HEK293 (cell line): ENCODE measurements around the gene KCNRG.

Experiments used
- CTCF ChIA-PET: fragments of 350-600 bp; formaldehyde crosslinking; extraction: SDS; loops from one replicate; lab custom pipeline; 2021; ENCODE audit warnings: antibody characterized with exemption; lab: Yijun Ruan, JAX
- POLR2A ChIA-PET: fragments of 300-600 bp; formaldehyde crosslinking; extraction: SDS; loops from one replicate; lab custom pipeline; 2020; ENCODE audit warnings: antibody characterized with exemption, inconsistent platforms; lab: Yijun Ruan, JAX
- H3K27ac ChIP-seq: fragments of 200-500 bp; sonication (Bioruptor generic); 2 replicates; pipeline ENCODE4 v1.5.1; 2014; ENCODE audit warnings: low read depth, low read length, control low read depth, inconsistent platforms; ENCODE audit errors: extremely low read depth
- H3K36me3 ChIP-seq, 2 experiments: fragments of 200-500 bp in 1 of 2; sonication (Bioruptor generic) in 1 of 2; 1 replicate in 1 of 2; 2 replicates in 1 of 2; pipeline ENCODE4 v1.5.1; 2014 to 2017; ENCODE audit warnings: inconsistent platforms in 2 of 2, low read length in 2 of 2; ENCODE audit not compliant: control insufficient read depth in 2 of 2, insufficient read depth in 1 of 2
- H3K4me1 ChIP-seq: fragments of 200-500 bp; sonication (Bioruptor generic); 2 replicates; pipeline ENCODE4 v1.5.1; 2014; ENCODE audit warnings: mild to moderate bottlenecking, low read length, inconsistent platforms; ENCODE audit not compliant: control insufficient read depth, insufficient read depth
- H3K4me3 ChIP-seq: 2 replicates; pipeline ENCODE4 v1.5.1; 2011; ENCODE audit warnings: low read depth, mild to moderate bottlenecking, control low read depth, low read length, moderate library complexity
- H3K9me3 ChIP-seq: fragments of 200-500 bp; sonication (Bioruptor generic); 2 replicates; pipeline ENCODE4 v1.5.1; 2014; ENCODE audit warnings: low read depth, low read length, inconsistent platforms; ENCODE audit not compliant: control insufficient read depth, insufficient read depth
- BCL11A ChIP-seq: fragments of 450-650 bp; formaldehyde crosslinking; IDR thresholded peaks from 2 replicates; pipeline ENCODE4 v1.5.1; 2016; ENCODE audit warnings: low read depth, missing biosample characterization, missing genetic modification characterization
- GFI1B ChIP-seq: fragments of 450-650 bp; formaldehyde crosslinking; IDR thresholded peaks from 2 replicates; pipeline ENCODE4 v1.5.1; 2016; ENCODE audit warnings: missing biosample characterization, missing genetic modification characterization
- GLIS2 ChIP-seq: fragments of 450-650 bp; formaldehyde crosslinking; IDR thresholded peaks from 2 replicates; pipeline ENCODE4 v1.5.1; 2016; ENCODE audit warnings: missing biosample characterization, missing genetic modification characterization
- PRDM1 ChIP-seq: fragments of 450-650 bp; formaldehyde crosslinking; IDR thresholded peaks from 2 replicates; pipeline ENCODE4; 2016; ENCODE audit warnings: missing biosample characterization, missing genetic modification characterization
- REPIN1 ChIP-seq: fragments of 450-650 bp; formaldehyde crosslinking; IDR thresholded peaks from 2 replicates; pipeline ENCODE4 v1.5.1; 2017; ENCODE audit warnings: missing biosample characterization, missing genetic modification characterization, low read depth
- SALL2 ChIP-seq: fragments of 450-650 bp; formaldehyde crosslinking; IDR thresholded peaks from 2 replicates; pipeline ENCODE4 v1.5.0; 2017; ENCODE audit warnings: missing biosample characterization, mild to moderate bottlenecking, missing genetic modification characterization, borderline replicate concordance
- ZBTB6 ChIP-seq: fragments of 450-650 bp; formaldehyde crosslinking; IDR thresholded peaks from 2 replicates; pipeline ENCODE4 v1.5.1; 2017; ENCODE audit warnings: missing biosample characterization, missing genetic modification characterization
- ZFHX2 ChIP-seq: fragments of 450-650 bp; formaldehyde crosslinking; conservative IDR thresholded peaks from 2 replicates; pipeline ENCODE4 v1.5.1; 2016; ENCODE audit warnings: missing biosample characterization, missing genetic modification characterization
- ZNF16 ChIP-seq: fragments of 450-650 bp; formaldehyde crosslinking; IDR thresholded peaks from 2 replicates; pipeline ENCODE4 v1.5.1; 2016; ENCODE audit warnings: low read depth, missing biosample characterization, missing genetic modification characterization
- ZNF211 ChIP-seq: fragments of 450-650 bp; formaldehyde crosslinking; IDR thresholded peaks from 2 replicates; pipeline ENCODE4 v1.5.1; 2016; ENCODE audit warnings: low read depth, missing biosample characterization, missing genetic modification characterization
- ZNF221 ChIP-seq: fragments of 450-650 bp; formaldehyde crosslinking; IDR thresholded peaks from 2 replicates; pipeline ENCODE4 v1.5.1; 2017; ENCODE audit warnings: missing biosample characterization, missing genetic modification characterization, borderline replicate concordance
- ZNF266 ChIP-seq: fragments of 450-650 bp; formaldehyde crosslinking; IDR thresholded peaks from 2 replicates; pipeline ENCODE4 v1.5.1; 2016; ENCODE audit warnings: missing biosample characterization, missing genetic modification characterization, low read depth
- ZNF514 ChIP-seq: fragments of 450-650 bp; formaldehyde crosslinking; IDR thresholded peaks from 2 replicates; pipeline ENCODE4 v1.5.1; 2016; ENCODE audit warnings: missing biosample characterization, missing genetic modification characterization
- ZNF521 ChIP-seq: fragments of 450-650 bp; formaldehyde crosslinking; IDR thresholded peaks from 2 replicates; pipeline ENCODE4 v1.5.1; 2017; ENCODE audit warnings: missing biosample characterization, mild to moderate bottlenecking, missing genetic modification characterization
- ZNF544 ChIP-seq: fragments of 450-650 bp; formaldehyde crosslinking; IDR thresholded peaks from 2 replicates; pipeline ENCODE4 v1.5.0; 2017; ENCODE audit warnings: missing biosample characterization, missing genetic modification characterization
- ZNF548 ChIP-seq: fragments of 450-650 bp; formaldehyde crosslinking; IDR thresholded peaks from 2 replicates; pipeline ENCODE4 v1.5.1; 2016; ENCODE audit warnings: missing biosample characterization, missing genetic modification characterization
- ZNF555 ChIP-seq: fragments of 450-650 bp; formaldehyde crosslinking; conservative IDR thresholded peaks from 2 replicates; pipeline ENCODE4 v1.5.1; 2017; ENCODE audit warnings: missing biosample characterization, mild to moderate bottlenecking, missing genetic modification characterization, inconsistent platforms
- ZNF596 ChIP-seq: fragments of 450-650 bp; IDR thresholded peaks from 2 replicates; pipeline ENCODE4 v1.5.0; 2018; ENCODE audit warnings: missing biosample characterization, mild to moderate bottlenecking, missing genetic modification characterization, moderate library complexity
- ZNF658 ChIP-seq: fragments of 450-650 bp; formaldehyde crosslinking; IDR thresholded peaks from 2 replicates; pipeline ENCODE4; 2016; ENCODE audit warnings: missing biosample characterization, missing genetic modification characterization
- ZNF785 ChIP-seq: fragments of 450-650 bp; formaldehyde crosslinking; IDR thresholded peaks from 2 replicates; pipeline ENCODE4 v1.5.1; 2016; ENCODE audit warnings: missing biosample characterization, missing genetic modification characterization
- ZNF792 ChIP-seq: fragments of 450-650 bp; formaldehyde crosslinking; IDR thresholded peaks from 2 replicates; pipeline ENCODE4 v1.5.1; 2016; ENCODE audit warnings: missing biosample characterization, missing genetic modification characterization
- ZSCAN23 ChIP-seq: fragments of 450-650 bp; formaldehyde crosslinking; IDR thresholded peaks from 2 replicates; pipeline ENCODE4 v1.5.1; 2016; ENCODE audit warnings: missing biosample characterization, missing genetic modification characterization
- TF ChIP-seq, protein P1 (sequence below): fragments of 450-650 bp; formaldehyde crosslinking; IDR thresholded peaks from 2 replicates; pipeline ENCODE4 v1.5.1; 2017; ENCODE audit warnings: missing biosample characterization, missing genetic modification characterization
- TF ChIP-seq, protein P2 (sequence below): sonication (generic); formaldehyde crosslinking; IDR thresholded peaks from 2 replicates; pipeline ENCODE4 v1.8.1; 2022; ENCODE audit warnings: mild to moderate bottlenecking, moderate library complexity, missing genetic modification reagents
- TF ChIP-seq, protein P3 (sequence below): fragments of 450-650 bp; formaldehyde crosslinking; IDR thresholded peaks from 2 replicates; pipeline ENCODE4 v1.5.1; 2017; ENCODE audit warnings: missing biosample characterization, missing genetic modification characterization
- TF ChIP-seq, protein P4 (sequence below): fragments of 450-650 bp; formaldehyde crosslinking; IDR thresholded peaks from 2 replicates; pipeline ENCODE4 v1.5.1; 2016; ENCODE audit warnings: missing biosample characterization, missing genetic modification characterization

The KCNRG gene

DNA sequence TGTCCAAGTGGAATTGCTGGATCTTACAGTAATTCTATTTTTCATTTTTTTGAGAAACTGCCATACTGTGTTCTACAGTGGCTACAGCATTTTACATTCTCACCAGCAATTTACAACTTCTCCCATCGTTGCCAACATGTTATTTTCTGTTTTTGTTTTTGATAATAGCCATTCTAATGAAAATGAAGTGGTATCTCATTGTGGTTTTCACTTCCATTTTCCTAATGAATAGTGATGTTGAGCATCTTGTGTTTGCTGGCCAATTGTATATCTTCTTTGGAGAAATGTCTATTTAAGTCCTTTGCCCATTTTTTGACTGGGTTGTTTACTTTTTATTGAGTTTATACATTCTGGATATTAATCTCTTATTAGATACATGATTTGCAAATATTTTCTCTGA, 38.6 kb downstream of the KCNRG start:
- H3K9me3 ChIP-seq: no peaks in the 10 kb centered on the region
- H3K4me1 ChIP-seq: no peaks in the 10 kb centered on the region
- POLR2A ChIA-PET: no interaction called here
- TF ChIP-seq, protein P1, sequence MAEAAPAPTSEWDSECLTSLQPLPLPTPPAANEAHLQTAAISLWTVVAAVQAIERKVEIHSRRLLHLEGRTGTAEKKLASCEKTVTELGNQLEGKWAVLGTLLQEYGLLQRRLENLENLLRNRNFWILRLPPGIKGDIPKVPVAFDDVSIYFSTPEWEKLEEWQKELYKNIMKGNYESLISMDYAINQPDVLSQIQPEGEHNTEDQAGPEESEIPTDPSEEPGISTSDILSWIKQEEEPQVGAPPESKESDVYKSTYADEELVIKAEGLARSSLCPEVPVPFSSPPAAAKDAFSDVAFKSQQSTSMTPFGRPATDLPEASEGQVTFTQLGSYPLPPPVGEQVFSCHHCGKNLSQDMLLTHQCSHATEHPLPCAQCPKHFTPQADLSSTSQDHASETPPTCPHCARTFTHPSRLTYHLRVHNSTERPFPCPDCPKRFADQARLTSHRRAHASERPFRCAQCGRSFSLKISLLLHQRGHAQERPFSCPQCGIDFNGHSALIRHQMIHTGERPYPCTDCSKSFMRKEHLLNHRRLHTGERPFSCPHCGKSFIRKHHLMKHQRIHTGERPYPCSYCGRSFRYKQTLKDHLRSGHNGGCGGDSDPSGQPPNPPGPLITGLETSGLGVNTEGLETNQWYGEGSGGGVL: no peak
- TF ChIP-seq BCL11A (tag by site-specific recombination) (no peak), ZBTB6 (no peak), SALL2 (tag by site-specific recombination) (no peak), ZNF221 (no peak), ZNF16 (tag by site-specific recombination) (no peak), ZNF548 (tag by site-specific recombination) (no peak), ZNF544 (tag by site-specific recombination) (no peak), ZNF658 (tag by site-specific recombination) (no peak), ZNF555 (no peak)
- TF ChIP-seq, all 188 proteins: peak for 0
- Histone ChIP-seq H3K27ac (no peak overlapping the region), H3K36me3 (peaks cover 16 to 31% of the 10 kb centered on the region in 2 experiments), H3K4me3 (no peak overlapping the region)
- CTCF ChIA-PET: no interaction called here

GRCh38 chr13:50055454-50055853, 40.2 kb downstream of the KCNRG start:
- TF ChIP-seq PRDM1 (peak; percentile 91), GFI1B (no peak)
- Histone ChIP-seq H3K36me3 (peaks cover 12 to 35% of the 10 kb centered on the region in 2 experiments), H3K4me3 (no peak overlapping the region), H3K9me3 (no peaks in the 10 kb centered on the region), H3K27ac (no peak overlapping the region), H3K4me1 (no peaks in the 10 kb centered on the region)
- ChIA-PET POLR2A (no interaction called here), CTCF (no interaction called here)

DNA sequence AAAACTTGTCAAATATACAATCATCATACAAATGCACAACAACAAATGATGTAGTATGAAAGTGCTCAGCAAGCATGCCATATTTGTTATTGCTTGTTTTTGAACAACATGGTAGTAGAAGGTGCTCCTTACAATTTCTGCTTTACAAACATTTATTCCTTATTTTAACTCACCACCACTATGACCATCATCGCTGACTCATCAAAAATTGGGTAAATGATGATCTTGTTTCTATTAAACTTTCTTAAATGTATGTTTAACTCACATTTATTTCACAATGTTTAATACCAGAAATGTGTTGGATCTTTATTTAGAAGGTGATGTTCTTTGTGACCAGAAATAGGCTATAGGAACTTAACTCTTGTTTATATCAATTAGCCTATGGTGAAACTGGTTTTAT, 45.5 kb downstream of the KCNRG start:
- Histone ChIP-seq H3K9me3 (no peaks in the 10 kb centered on the region), H3K4me3 (no peak overlapping the region), H3K4me1 (no peaks in the 10 kb centered on the region), H3K27ac (no peak overlapping the region), H3K36me3 (peaks cover 29 to 31% of the 10 kb centered on the region in 2 experiments)
- POLR2A ChIA-PET: no interaction called here
- TF ChIP-seq ZNF266 (no peak), REPIN1 (tag by site-specific recombination) (no peak), ZNF785 (tag by site-specific recombination) (no peak), ZNF596 (tag by site-specific recombination) (no peak), GLIS2 (no peak), ZFHX2 (no peak), ZNF514 (tag by site-specific recombination) (no peak), GFI1B (no peak), ZNF792 (tag by site-specific recombination) (no peak), ZNF211 (tag by site-specific recombination) (no peak), ZSCAN23 (tag by site-specific recombination) (no peak), ZNF521 (tag by site-specific recombination) (no peak)
- TF ChIP-seq, protein P2, sequence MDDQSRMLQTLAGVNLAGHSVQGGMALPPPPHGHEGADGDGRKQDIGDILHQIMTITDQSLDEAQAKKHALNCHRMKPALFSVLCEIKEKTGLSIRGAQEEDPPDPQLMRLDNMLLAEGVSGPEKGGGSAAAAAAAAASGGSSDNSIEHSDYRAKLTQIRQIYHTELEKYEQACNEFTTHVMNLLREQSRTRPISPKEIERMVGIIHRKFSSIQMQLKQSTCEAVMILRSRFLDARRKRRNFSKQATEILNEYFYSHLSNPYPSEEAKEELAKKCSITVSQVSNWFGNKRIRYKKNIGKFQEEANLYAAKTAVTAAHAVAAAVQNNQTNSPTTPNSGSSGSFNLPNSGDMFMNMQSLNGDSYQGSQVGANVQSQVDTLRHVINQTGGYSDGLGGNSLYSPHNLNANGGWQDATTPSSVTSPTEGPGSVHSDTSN: no peak
- TF ChIP-seq, protein P3, sequence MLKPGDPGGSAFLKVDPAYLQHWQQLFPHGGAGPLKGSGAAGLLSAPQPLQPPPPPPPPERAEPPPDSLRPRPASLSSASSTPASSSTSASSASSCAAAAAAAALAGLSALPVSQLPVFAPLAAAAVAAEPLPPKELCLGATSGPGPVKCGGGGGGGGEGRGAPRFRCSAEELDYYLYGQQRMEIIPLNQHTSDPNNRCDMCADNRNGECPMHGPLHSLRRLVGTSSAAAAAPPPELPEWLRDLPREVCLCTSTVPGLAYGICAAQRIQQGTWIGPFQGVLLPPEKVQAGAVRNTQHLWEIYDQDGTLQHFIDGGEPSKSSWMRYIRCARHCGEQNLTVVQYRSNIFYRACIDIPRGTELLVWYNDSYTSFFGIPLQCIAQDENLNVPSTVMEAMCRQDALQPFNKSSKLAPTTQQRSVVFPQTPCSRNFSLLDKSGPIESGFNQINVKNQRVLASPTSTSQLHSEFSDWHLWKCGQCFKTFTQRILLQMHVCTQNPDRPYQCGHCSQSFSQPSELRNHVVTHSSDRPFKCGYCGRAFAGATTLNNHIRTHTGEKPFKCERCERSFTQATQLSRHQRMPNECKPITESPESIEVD (tag by site-specific recombination): no peak
- TF ChIP-seq, protein P4, sequence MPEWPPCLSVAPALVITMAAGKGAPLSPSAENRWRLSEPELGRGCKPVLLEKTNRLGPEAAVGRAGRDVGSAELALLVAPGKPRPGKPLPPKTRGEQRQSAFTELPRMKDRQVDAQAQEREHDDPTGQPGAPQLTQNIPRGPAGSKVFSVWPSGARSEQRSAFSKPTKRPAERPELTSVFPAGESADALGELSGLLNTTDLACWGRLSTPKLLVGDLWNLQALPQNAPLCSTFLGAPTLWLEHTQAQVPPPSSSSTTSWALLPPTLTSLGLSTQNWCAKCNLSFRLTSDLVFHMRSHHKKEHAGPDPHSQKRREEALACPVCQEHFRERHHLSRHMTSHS (tag by site-specific recombination): no peak
- TF ChIP-seq, all 188 proteins: peak for 0
- CTCF ChIA-PET: no interaction called here
